Measurements from ENCODE around the gene VKORC1.

The VKORC1 gene

DNA sequence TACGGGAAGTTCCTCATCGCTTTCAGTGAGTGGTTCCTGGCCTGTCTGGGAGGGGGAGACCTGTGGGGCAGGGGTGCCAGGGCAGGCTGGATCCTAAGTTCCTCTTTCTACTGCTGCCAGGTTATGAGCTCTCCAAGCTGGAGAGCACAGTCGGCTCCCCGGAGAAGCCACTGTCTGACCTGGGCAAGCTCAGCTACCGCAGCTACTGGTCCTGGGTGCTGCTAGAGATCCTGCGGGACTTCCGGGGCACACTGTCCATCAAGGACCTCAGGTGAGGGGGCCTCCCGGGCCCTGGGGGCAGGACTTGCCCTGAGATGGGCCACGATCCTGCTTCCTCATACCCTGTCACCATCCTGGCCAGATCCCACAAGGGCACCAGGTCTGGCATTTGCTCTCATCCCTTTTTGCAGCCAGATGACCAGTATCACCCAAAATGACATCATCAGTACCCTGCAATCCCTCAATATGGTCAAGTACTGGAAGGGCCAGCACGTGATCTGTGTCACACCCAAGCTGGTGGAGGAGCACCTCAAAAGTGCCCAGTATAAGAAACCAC lies 35.8 kb upstream of the VKORC1 start:
- no peak for DNase-seq (ENCODE audit: low read depth, low spot score)

GRCh38 chr16:31129568-31130335 lies 35.2 kb upstream of the VKORC1 start:
- peak; percentile 33 for DNase-seq (ENCODE audit: low read depth, low spot score)

GRCh38 chr16:31128711-31129567 lies 34.3 kb upstream of the VKORC1 start:
- DNase-seq (ENCODE audit: low read depth, low spot score): no peak

- no peak for DNase-seq (ENCODE audit: low read depth, low spot score)
Measured at GRCh38 chr16:31127182-31127581, 32.6 kb upstream of the VKORC1 start.

GRCh38 chr16:31125844-31126243 lies 31.2 kb upstream of the VKORC1 start:
- DNase-seq (ENCODE audit: low read depth, low spot score): no peak

- DNase-seq (ENCODE audit: low read depth, low spot score): no peak
Measured at GRCh38 chr16:31120129-31120528, 25.5 kb upstream of the VKORC1 start.

- peak; percentile 34 for DNase-seq (ENCODE audit: low read depth, low spot score)
Measured at GRCh38 chr16:31118223-31119155, 23.9 kb upstream of the VKORC1 start.

GRCh38 chr16:31117384-31118222 lies 23.0 kb upstream of the VKORC1 start, which contains the start of gene KAT8:
Gene KAT8, plus strand, starts transcription at chr16:31117664. Its CDS starts 18 bp downstream, at chr16:31117682.
- DNase-seq (ENCODE audit: low read depth, low spot score): peak; percentile 99

DNA sequence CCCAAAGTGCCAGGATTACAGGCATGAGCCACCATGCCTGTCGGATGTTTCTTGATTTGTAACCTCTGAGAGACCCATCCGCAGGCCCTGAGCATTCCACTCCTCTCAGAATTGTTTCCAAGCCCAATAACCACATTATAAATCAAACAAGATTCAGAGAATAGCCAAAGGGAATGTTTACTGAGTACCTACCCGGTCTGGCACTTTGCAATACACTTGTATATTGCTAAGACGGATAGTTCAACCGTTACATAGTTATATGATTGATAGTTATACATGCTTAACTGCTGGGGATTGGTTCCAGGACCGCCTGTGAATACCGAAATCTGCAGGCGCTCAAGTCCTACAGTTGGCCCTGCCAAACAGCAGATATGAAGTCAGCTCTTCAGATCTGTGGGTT lies 19.9 kb upstream of the VKORC1 start:
- no peak for DNase-seq (ENCODE audit: low read depth, low spot score)

DNA sequence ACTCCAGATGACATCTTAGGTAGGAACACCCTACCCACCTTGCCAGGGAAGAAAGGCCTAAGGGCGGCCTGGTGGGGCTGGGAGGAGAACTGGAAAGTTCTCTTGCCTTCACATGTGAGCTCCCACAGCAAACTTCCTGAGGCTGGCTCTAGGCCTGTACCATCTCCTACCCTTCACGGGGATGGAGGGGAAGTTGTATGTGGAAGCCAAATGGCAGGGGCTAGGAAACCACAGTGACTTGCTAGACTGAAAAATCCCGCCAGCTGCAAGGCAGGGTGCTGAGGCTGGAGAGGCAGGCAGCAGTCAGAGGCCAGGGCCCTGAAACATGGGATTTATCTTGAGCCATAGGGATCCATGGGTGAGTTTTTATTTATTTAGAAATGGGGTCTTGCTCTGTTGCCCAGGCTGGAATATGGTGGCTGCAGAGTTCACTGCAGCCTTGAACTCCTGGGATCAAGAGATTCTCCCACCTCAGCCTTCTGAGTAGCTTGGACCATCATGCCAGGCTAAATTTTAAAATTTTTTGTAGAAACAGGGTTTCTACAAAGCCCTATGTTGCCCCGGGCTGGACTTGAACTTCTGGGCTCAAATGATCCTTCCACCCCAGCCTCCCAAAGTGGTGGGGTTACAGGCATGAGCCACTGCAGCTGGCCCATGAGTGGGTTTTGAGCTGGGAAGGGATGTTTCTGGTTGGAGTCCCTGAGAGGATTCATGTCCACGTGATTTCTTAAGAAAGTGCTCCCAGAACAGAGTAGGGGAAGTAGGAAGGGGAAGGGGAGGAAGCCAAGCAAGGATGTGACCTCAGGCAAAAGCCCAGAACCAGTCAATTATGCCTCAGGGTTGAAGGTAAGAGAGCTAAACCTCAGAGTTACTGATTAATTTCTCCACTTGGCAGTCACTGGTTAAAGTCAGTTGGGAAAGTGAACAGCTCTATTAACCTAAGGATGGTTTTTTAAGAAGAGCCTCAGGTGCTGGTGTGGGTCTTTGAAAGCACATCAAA lies 18.8 kb upstream of the VKORC1 start:
- no peak for DNase-seq (ENCODE audit: low read depth, low spot score)

DNA sequence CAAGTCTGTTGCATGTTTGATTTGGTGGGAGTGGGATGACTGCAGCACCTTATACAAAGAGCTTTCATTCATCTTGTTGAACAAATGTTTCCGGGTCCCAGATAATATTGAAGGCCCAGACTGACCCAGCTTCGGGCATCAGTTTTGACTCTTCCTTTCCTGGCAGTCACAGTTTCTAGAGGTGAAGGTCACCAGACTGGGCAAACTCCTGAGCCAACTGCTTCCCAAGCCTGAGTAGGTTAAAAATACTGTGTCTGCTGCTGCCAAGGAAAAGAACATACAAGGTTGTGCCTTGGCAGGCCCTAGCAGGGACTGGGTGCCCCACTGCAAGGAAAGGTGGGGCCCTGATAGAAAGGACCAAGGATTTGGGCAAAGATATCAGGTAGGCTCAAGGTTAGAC lies 18.1 kb upstream of the VKORC1 start:
- DNase-seq (ENCODE audit: low read depth, low spot score): no peak

GRCh38 chr16:31111881-31112466 lies 17.4 kb upstream of the VKORC1 start:
- no peak for DNase-seq (ENCODE audit: low read depth, low spot score)

DNA sequence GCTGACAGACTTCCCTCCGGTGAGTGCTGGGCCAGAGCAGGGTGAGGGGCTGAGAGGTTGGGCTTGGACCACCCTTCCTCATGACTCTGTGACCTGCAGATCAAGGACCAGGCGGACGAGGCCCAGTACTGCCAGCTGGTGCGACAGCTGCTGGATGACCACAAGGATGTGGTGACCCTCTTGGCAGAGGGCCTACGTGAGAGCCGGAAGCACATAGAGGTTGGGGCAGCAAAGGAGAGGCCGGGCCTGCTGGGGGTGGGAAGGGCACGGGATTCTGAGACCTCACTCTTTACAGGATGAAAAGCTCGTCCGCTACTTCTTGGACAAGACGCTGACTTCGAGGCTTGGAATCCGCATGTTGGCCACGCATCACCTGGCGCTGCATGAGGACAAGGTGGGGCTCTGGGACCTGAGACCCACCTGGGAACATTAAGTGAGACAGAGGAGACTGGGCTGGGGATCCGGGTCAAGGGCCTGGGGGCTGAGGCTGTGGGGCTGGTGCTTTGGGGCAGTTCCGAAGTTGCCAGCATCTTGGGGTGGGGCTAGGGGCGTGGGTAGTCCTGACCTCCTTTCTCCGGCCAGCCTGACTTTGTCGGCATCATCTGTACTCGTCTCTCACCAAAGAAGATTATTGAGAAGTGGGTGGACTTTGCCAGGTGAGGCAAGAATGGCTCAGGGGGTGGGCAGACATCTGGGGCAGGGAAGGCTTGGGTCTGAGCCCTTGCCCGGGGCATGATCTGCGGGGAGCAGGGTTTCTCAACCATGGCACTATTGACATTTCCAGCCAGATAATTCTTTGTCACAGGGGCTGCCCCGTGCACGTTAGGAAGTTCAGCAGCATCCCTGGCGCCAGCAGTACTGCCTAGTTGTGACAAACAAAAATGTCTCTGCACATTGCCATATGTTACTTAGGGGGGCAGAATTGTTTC lies 15.8 kb upstream of the VKORC1 start:
- DNase-seq (ENCODE audit: low read depth, low spot score): no peak

DNA sequence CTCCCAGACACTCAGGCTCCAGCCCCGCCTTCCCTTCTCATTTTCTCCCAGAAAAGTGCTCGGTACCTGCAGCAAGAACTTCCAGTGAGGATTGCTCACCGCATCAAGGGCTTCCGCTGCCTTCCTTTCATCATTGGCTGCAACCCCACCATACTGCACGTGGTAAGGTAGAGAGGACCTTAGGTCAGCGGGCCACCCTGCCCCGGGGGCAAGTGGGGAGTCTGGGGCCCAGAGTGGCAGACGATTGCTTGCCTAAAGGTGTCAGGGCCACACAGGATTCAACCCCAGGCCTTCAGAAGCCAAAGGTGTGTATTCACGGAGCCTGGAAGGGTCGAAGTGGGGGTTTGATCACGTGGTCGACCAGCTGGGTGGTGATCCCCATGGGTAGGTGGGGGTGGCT lies 15.0 kb upstream of the VKORC1 start:
- DNase-seq (ENCODE audit: low read depth, low spot score): no peak

DNA sequence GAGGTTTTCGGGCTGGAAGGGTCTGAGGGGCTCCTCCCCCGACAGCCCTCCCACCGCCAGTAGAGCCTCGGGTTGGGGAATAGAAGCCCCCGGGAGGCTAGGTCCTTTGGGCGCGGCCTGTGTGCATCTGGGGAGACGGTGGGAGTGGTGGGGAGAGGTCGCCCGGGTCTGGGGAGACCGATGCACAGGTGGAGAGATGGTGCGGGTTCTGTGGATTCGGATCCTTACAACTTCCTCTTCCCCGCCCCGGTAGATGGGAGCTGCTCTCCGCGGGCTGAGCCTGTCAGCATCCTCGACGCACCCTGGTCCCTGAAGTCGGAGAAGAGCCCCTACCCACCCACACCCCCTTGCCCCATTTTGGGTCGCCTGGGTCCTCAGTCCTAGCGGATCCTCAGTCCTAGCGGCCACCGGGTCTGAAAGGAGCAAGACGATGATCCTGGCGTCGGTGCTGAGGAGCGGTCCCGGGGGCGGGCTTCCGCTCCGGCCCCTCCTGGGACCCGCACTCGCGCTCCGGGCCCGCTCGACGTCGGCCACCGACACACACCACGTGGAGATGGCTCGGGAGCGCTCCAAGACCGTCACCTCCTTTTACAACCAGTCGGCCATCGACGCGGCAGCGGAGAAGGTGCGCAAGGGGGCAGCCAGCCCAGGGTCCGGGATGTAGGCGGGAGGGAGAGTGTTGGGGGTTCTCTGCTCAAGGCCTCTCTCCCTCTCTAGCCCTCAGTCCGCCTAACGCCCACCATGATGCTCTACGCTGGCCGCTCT lies 14.4 kb upstream of the VKORC1 start:
- DNase-seq (ENCODE audit: low read depth, low spot score): no peak

GRCh38 chr16:31108035-31108793 lies 13.6 kb upstream of the VKORC1 start, which contains the start of gene BCKDK:
Gene BCKDK, plus strand, starts transcription at chr16:31108386. Its CDS starts 838 bp downstream, at chr16:31109224.
- peak; percentile 85 for DNase-seq (ENCODE audit: low read depth, low spot score)
